Hepatocyte (in vitro differentiated cells): Measurements from ENCODE around the gene ARHGAP45.

ENCODE experiments used
- CTCF ChIP-seq: fragments of 200-600 bp; sonication (generic); IDR thresholded peaks from 2 replicates; pipeline ENCODE4 v1.5.1; 2016; ENCODE audit warnings: antibody characterized with exemption, mild to moderate bottlenecking; ENCODE audit not compliant: poor library complexity
- EZH2 ChIP-seq: fragments of 200-600 bp; sonication (generic); IDR thresholded peaks from 2 replicates; pipeline ENCODE4 v1.6.1; 2016; ENCODE audit warnings: antibody characterized with exemption, mild to moderate bottlenecking, borderline replicate concordance

- TF ChIP-seq CTCF (no peak), EZH2 (no peak)
Measured at GRCh38 chr19:1119475-1120217, 52.7 kb downstream of the ARHGAP45 start.
